COLO668 (cell line): Measurements from ENCODE around the gene SOX2.

Source experiments
- DNase-seq: peaks from one replicate; lab custom pipeline; 2025; ENCODE audit not compliant: unreplicated experiment; lab: John Stamatoyannopoulos, UW

The SOX2 gene

GRCh38 chr3:181711325-181712135 lies at the start of gene SOX2:
TSS of gene SOX2 (plus strand) at chr3:181711925. CDS start at chr3:181712361, 436 bp downstream.
- DNase-seq = no peak

DNA sequence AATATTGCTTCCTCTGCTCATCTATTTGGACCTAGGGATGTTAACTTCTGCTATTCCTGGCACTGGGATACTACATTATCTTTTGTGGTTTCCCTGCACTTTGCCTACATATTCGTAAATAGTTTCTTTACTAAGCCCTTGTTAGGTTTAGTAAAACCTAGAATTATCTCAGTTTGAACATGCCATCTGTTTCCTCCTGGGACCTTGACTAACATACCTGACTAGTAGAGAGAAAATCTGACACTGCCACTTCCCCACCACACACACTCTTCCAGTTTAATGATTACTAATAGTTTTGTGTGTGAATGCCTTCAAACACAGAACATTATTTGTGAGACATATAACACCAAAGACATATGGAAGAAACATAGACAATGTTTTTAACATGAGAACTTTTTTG lies 28.2 kb upstream of the SOX2 start:
- no peak for DNase-seq

- DNase-seq = no peak
Observed at GRCh38 chr3:181687190-181687589, 24.5 kb upstream of the SOX2 start.

DNA sequence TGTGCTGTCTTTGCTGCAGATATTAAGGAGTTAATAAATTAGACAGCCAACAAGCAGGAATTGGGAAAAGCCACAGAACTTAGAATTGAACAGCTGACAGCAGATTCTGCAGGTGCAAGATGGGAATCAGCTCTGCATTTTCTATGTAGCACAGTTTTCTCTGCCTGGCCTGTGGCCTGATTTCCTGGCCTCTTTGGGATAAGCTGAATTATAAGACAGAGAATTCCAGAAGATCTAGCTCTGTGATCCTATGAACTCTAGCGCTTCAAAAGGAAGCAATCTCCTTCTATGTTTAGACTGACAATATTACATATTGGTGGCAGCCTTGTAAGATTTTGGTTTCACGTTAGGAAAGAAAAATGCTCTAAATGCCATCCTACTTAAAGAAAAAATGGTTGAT lies 24.0 kb upstream of the SOX2 start:
- no peak for DNase-seq

GRCh38 chr3:181689546-181689945 lies 22.2 kb upstream of the SOX2 start:
- no peak for DNase-seq

GRCh38 chr3:181690769-181691168 lies 21.0 kb upstream of the SOX2 start:
- no peak for DNase-seq

DNA sequence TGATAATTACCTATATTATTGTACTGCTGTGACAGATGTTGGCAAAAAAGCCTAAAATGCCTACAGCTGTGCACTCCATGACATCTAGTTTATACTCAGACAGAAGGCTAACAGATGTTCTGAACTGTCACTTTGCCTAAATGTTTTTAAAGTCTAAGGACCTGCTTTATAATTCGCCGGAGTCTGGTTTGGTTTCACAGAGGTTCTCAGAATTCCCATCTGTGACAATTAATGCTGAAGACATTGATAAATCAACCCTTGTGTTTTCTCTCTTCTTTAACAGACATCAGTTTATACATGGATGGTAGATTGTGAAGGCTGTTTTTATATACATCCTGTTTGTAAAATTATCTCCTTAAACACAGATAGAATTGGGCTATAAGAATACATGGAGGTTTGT lies 19.8 kb upstream of the SOX2 start:
- no peak for DNase-seq

- DNase-seq = no peak
Observed at GRCh38 chr3:181692311-181693145, 19.2 kb upstream of the SOX2 start.

- DNase-seq = no peak
Observed at GRCh38 chr3:181693280-181693679, 18.4 kb upstream of the SOX2 start.

GRCh38 chr3:181694805-181695660 lies 16.7 kb upstream of the SOX2 start:
- DNase-seq = no peak

DNA sequence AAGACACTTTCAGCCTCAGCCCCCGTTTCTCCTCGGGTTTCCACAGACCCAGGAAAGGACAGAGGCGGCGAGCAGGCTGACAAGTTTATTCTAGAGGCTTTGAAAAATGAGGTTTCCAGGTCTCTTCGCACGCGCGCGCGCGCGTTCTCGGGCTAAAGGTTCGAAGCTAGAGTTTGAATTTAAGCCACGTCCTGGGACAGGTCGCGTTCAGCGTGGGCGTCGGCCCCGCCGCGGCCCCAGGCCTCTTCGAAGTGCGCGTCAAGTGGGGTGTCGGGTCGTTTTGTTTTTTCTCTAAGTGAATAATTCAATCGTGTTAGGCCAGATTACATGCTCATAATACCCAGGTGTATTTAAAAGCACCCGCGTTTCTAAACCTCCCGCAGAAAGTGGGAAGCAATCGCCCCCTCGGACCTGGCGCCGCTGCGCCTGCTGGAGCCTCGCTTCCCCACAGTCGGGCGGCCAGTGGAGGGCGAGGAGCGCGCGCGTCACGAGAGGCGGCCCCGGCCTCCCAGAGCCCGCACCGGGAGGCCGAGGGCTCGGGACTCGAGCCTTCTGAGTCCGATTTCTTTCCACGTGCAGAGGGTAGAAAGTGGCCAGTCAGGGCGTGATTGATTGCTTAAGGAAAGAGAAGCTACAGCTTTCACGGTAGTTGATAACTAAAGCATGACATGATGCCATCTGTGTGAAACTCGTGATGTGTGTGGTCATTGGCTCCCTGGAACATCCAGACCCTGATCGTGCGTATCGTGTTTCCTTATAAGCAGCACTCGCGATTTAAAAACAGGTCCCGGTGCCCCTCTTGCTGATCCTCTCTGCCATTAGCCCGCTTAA lies 15.8 kb upstream of the SOX2 start:
- DNase-seq = no peak

- DNase-seq = no peak
Observed at GRCh38 chr3:181696626-181697230, 15.0 kb upstream of the SOX2 start.

- no peak for DNase-seq
Observed at GRCh38 chr3:181698263-181698954, 13.3 kb upstream of the SOX2 start.

DNA sequence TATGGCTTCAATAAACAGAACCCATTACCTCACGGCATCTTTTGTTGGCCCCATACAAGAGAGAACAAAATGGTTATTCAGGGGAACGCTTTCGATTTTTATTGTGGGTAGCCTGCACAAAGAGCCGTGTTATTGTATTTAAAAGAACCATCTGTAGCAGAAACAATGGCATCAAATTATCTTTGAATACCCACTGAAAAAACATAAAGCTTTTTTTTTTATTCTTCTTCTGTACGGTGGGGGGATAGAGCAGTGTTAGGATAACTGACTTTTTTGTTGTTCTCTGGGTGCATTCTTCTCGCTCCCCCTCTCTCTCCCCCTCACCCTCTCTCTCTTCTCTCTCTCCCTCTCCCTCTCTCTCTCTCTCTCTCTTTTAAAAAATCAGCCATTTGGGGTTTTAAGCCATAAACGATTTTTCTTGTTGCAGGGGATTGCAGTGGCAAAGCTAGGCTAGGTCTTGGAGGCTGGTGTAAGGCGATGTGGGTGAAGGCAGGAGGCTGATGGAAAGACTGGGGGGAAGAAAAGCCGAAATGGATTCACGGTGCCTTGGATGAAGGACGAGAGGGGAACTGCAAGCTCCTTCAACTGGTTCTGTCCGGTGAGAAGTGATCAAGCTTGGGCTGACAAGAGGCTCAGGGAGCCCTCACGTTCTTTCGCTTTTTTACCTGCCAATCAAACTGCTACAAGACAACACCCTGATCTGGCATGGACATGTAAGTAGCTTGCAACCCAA lies 12.4 kb upstream of the SOX2 start:
- no peak for DNase-seq

GRCh38 chr3:181700168-181701087 lies 11.3 kb upstream of the SOX2 start:
- no peak for DNase-seq

- no peak for DNase-seq
Observed at GRCh38 chr3:181701096-181701495, 10.6 kb upstream of the SOX2 start.

DNA sequence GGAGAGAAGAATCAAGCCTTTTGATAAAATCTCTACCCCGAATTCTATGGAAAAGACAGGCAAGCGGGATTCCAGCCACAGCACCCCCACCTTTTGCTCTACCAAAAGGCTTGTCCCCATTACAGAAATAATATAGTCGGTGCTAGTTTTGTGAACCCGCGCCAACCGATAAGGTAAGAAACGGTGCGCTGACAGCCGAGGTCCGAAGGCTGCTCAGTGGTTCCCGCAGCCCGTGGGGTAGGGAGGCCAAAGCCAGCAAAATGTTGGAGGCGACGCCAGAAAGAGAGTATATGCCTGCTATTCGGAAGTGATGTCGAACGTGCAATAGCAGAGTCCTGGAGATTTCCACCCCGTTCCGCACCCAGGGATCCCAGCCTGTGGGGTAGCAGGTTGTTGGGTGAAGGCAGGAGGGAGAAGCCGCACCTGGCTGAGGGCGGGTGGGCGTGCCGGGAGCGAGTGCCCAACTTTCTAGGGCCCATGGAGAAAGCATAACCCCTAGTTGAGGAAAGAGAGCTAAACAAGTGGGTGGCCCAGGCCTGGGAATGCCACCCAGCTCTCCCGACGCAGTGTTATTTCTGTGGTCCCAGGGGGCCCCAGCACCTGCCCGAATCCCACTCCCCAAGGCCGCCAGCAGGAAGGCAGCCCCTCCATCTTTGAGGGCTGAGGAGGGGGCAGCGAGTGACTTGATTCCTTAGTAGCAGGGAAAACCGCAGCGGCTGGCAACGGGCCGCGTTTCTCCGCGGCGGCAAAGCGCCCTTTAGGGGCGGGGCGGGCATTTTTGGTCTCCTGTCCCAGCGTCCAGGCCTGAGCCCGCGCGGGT lies 7.9 kb upstream of the SOX2 start:
- DNase-seq = no peak
